HL-60 (cell line): ENCODE results near the gene MLN.

Source experiments
- DNase-seq, 2 experiments: peaks; one replicate each; pipeline ENCODE4 v3.0.0-alpha.2; 2010 to 2020; ENCODE audit warnings: low read depth in 1 of 2, low spot score in 1 of 2
- H3K27ac ChIP-seq: fragments of 250-450 bp; sonication (Bioruptor Pico); replicated peaks from 2 replicates; pipeline ENCODE4 v1.5.1; 2020; ENCODE audit warnings: mild to moderate bottlenecking, moderate library complexity
- H3K27me3 ChIP-seq: fragments of 250-450 bp; sonication (Bioruptor Pico); 2 replicates; pipeline ENCODE4 v1.5.1; 2021; ENCODE audit warnings: mild to moderate bottlenecking, moderate library complexity; ENCODE audit not compliant: insufficient read depth, poor library complexity, severe bottlenecking
- H3K4me3 ChIP-seq: replicated peaks from 2 replicates; pipeline ENCODE4 v1.5.1; 2011; ENCODE audit warnings: mild to moderate bottlenecking, control low read depth, low read length; ENCODE audit not compliant: insufficient read depth
- CTCF ChIP-seq: IDR thresholded peaks from one replicate; pipeline ENCODE4 v1.5.1; 2011; ENCODE audit warnings: low read length, control low read depth, inconsistent platforms; ENCODE audit not compliant: insufficient read depth
- GABPA ChIP-seq: IDR thresholded peaks from 2 replicates; pipeline ENCODE4 v1.6.1; 2012; ENCODE audit warnings: low read depth
- POLR2AphosphoS5 ChIP-seq: IDR thresholded peaks from 2 replicates; pipeline ENCODE4 v1.6.1; 2012; ENCODE audit warnings: low read depth
- SPI1 ChIP-seq: IDR thresholded peaks from 2 replicates; pipeline ENCODE4 v1.6.1; 2012; ENCODE audit warnings: low read depth, mild to moderate bottlenecking, borderline replicate concordance
- TF ChIP-seq, protein P1 (sequence below): IDR thresholded peaks from 2 replicates; pipeline ENCODE4 v1.6.1; 2012; ENCODE audit warnings: low read depth; ENCODE audit not compliant: insufficient replicate concordance

MLN gene

DNA sequence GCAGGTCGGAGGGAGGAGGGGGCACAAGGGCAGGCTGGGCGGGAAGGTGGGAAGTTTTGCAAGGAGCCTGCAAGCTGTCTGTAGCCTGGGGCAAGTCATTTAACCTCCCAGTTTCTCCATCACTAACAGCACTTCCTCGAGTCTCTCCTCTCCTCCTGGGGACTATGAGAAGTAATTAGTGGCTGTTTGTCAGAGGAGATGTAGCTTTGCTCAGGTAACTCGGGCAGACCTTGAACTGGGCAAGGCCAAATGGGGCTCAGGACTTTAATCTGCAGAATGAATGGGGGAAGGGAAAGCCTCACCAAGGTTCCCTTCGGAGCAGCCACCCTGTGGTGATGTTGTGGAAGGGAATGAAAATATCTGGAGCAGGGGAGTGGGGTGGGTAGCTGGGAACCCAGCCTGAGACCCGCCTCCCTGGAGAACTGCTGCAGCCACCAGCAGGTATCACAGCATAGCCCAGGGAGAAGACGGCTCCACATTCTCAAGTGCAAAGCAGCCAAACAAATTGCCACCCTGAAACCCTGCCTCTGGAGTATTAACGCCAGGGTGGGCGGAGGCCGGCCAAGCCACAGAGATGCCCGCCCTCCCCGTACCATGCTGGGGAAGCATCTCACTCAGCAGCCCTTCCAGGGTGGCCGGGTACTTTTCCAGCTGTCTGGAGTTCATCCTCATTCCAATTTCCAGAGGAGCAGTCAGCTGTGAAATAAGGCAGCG, 8.7 kb downstream of the MLN start:
- peaks cover 3% of the 10 kb centered on the region for H3K27me3 ChIP-seq
- no peak overlapping the region for H3K27ac ChIP-seq
- DNase-seq = no peak
- TF ChIP-seq GABPA (no peak), CTCF (no peak), SPI1 (no peak), POLR2AphosphoS5 (no peak)
- TF ChIP-seq, protein P1, sequence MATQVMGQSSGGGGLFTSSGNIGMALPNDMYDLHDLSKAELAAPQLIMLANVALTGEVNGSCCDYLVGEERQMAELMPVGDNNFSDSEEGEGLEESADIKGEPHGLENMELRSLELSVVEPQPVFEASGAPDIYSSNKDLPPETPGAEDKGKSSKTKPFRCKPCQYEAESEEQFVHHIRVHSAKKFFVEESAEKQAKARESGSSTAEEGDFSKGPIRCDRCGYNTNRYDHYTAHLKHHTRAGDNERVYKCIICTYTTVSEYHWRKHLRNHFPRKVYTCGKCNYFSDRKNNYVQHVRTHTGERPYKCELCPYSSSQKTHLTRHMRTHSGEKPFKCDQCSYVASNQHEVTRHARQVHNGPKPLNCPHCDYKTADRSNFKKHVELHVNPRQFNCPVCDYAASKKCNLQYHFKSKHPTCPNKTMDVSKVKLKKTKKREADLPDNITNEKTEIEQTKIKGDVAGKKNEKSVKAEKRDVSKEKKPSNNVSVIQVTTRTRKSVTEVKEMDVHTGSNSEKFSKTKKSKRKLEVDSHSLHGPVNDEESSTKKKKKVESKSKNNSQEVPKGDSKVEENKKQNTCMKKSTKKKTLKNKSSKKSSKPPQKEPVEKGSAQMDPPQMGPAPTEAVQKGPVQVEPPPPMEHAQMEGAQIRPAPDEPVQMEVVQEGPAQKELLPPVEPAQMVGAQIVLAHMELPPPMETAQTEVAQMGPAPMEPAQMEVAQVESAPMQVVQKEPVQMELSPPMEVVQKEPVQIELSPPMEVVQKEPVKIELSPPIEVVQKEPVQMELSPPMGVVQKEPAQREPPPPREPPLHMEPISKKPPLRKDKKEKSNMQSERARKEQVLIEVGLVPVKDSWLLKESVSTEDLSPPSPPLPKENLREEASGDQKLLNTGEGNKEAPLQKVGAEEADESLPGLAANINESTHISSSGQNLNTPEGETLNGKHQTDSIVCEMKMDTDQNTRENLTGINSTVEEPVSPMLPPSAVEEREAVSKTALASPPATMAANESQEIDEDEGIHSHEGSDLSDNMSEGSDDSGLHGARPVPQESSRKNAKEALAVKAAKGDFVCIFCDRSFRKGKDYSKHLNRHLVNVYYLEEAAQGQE = no peak
- H3K4me3 ChIP-seq = no peak overlapping the region

DNA sequence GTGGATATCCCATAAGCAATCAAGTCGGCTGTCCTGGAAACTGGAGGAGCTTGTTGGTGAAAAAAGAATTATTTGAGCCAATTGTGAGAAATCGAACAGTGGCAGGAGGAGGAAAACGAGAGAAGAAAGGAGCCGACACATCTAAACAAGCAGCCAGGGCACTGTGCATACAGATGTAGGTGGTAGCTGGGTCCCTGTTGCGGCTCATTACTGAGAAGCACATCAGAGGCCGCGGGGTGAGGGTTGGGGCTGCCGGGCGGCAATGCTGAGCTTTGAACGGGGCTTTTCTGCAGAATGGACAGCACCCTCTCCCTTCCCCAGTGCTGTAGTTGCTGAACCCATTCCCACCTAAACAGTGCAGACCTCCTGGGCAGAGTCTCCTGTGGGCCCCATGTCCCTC, 10.8 kb downstream of the MLN start:
- Histone ChIP-seq H3K27me3 (peaks cover 3% of the 10 kb centered on the region), H3K4me3 (no peak overlapping the region), H3K27ac (no peak overlapping the region)
- DNase-seq = no peak
- TF ChIP-seq POLR2AphosphoS5 (no peak), GABPA (no peak), SPI1 (no peak)
- TF ChIP-seq, protein P1 = no peak

GRCh38 chr6:33791620-33792019, 12.2 kb downstream of the MLN start:
- no peak overlapping the region for H3K27ac ChIP-seq
- peaks cover 3% of the 10 kb centered on the region for H3K27me3 ChIP-seq
- TF ChIP-seq POLR2AphosphoS5 (no peak), GABPA (no peak), CTCF (no peak), SPI1 (no peak)
- TF ChIP-seq, protein P1 = no peak
- no peak overlapping the region for H3K4me3 ChIP-seq
- no peak for DNase-seq
